GM12878 (cell line): ENCODE results near the gene CNRIP1. TPM values are rescaled to one million over a fixed set of nuclear protein-coding genes. Genes with fewer than 3 reads are reported as not detected.

Experiments used
- BMI1 ChIP-seq: fragments of 450-650 bp; IDR thresholded peaks from 2 replicates; pipeline ENCODE4 v1.6.1; 2016; ENCODE audit warnings: mild to moderate bottlenecking, moderate library complexity, borderline replicate concordance
- CHD2 ChIP-seq: IDR thresholded peaks from 2 replicates; pipeline ENCODE4 v1.6.1; 2011; ENCODE audit warnings: low read depth, low read length, improper control_type of control experiment, borderline replicate concordance
- FOS ChIP-seq: IDR thresholded peaks from 3 replicates; pipeline ENCODE4 v1.6.1; 2011; ENCODE audit warnings: borderline replicate concordance; ENCODE audit not compliant: insufficient read length; ENCODE audit errors: extremely low read depth
- GATAD2B ChIP-seq: fragments of 450-650 bp; conservative IDR thresholded peaks from 2 replicates; pipeline ENCODE4 v1.6.1; 2017; ENCODE audit warnings: low read depth, mild to moderate bottlenecking, moderate library complexity
- IKZF1 ChIP-seq: fragments of 450-650 bp; conservative IDR thresholded peaks from 2 replicates; pipeline ENCODE4 v1.6.1; 2017; ENCODE audit warnings: antibody characterized with exemption, mild to moderate bottlenecking
- JUNB ChIP-seq: IDR thresholded peaks from 2 replicates; pipeline ENCODE4 v1.6.1; 2016; ENCODE audit warnings: antibody characterized with exemption, mild to moderate bottlenecking
- LARP7 ChIP-seq: fragments of 450-650 bp; IDR thresholded peaks from 2 replicates; pipeline ENCODE4 v1.6.1; 2017; ENCODE audit warnings: mild to moderate bottlenecking
- MLLT1 ChIP-seq: fragments of 450-650 bp; IDR thresholded peaks from 2 replicates; pipeline ENCODE4 v1.6.1; 2016; ENCODE audit warnings: mild to moderate bottlenecking
- NRF1 ChIP-seq: conservative IDR thresholded peaks from 2 replicates; pipeline ENCODE4 v1.6.1; 2011; ENCODE audit warnings: mild to moderate bottlenecking, low read depth, low read length, improper control_type of control experiment
- POLR2A ChIP-seq: IDR thresholded peaks from 2 replicates; pipeline ENCODE4 v1.6.1; 2011; ENCODE audit warnings: low read depth, mild to moderate bottlenecking, low read length
- RCOR1 ChIP-seq: conservative IDR thresholded peaks from 2 replicates; pipeline ENCODE4 v1.6.1; 2012; ENCODE audit warnings: low read depth, low read length, improper control_type of control experiment
- RELA ChIP-seq: fragments of 450-650 bp; IDR thresholded peaks from 2 replicates; pipeline ENCODE4 v1.8.0; 2014; ENCODE audit warnings: borderline replicate concordance; ENCODE audit not compliant: partially characterized antibody
- RFX5 ChIP-seq: IDR thresholded peaks from 2 replicates; pipeline ENCODE4 v1.6.1; 2011; ENCODE audit warnings: low read depth, low read length, improper control_type of control experiment
- RUNX3 ChIP-seq: IDR thresholded peaks from 2 replicates; pipeline ENCODE4 v1.6.1; 2012; ENCODE audit warnings: low read length, inconsistent platforms
- SMARCA5 ChIP-seq: fragments of 450-650 bp; IDR thresholded peaks from 2 replicates; pipeline ENCODE4 v1.6.1; 2017; ENCODE audit warnings: mild to moderate bottlenecking
- SRF ChIP-seq, 2 experiments: IDR thresholded peaks; 2 replicates each; pipeline ENCODE4 v1.6.1; 2011; ENCODE audit warnings: low read depth in 2 of 2, low read length in 2 of 2, mild to moderate bottlenecking in 1 of 2, moderate library complexity in 1 of 2
- TCF12 ChIP-seq: IDR thresholded peaks from 2 replicates; pipeline ENCODE4 v1.6.1; 2011; ENCODE audit warnings: low read depth, mild to moderate bottlenecking, low read length
- USF2 ChIP-seq: IDR thresholded peaks from 2 replicates; pipeline ENCODE4 v1.6.1; 2011; ENCODE audit warnings: low read depth, low read length, improper control_type of control experiment, borderline replicate concordance
- YY1 ChIP-seq: IDR thresholded peaks from 2 replicates; pipeline ENCODE4 v1.6.1; 2011; ENCODE audit warnings: low read depth, mild to moderate bottlenecking, low read length
- polyA plus RNA-seq, 11 experiments: library from polyadenylated mRNA; depleted of rRNA in 4 of 11; unstranded in 6 of 11; stranded (reverse) in 5 of 11; fragments of >200 nt; fragmentation: Nextera tagmentation in 4 of 11; fragmentation: Illumina TruSeq in 1 of 11; extraction: Ambion mirVana in 4 of 11; extraction: Trizol in 1 of 11; gene quantifications; 1 replicate in 1 of 11; 2 replicates in 10 of 11; pipeline versions ENCODE4 v1.2.1 to v1.2.3, GENCODE V29; 2011 to 2016; ENCODE audit warnings: inconsistent platforms in 2 of 11, missing spikeins in 2 of 11, low read depth in 1 of 11
- total RNA-seq, 4 experiments: library from RNA; depleted of rRNA in 3 of 4; stranded (reverse); fragments of >200 nt in 3 of 4; fragmentation: Illumina TruSeq in 1 of 4; extraction: Trizol in 1 of 4; gene quantifications; 2 replicates each; pipeline versions ENCODE4 v1.2.1 to v1.2.3, GENCODE V29; 2013 to 2021
- TF ChIP-seq, protein P1 (sequence below): IDR thresholded peaks from 2 replicates; pipeline ENCODE4 v1.6.1; 2012; ENCODE audit warnings: low read length, inconsistent platforms
- TF ChIP-seq, protein P2 (sequence below): fragments of 450-650 bp; IDR thresholded peaks from 2 replicates; pipeline ENCODE4 v1.6.1; 2018; ENCODE audit warnings: borderline replicate concordance, mild to moderate bottlenecking; ENCODE audit not compliant: partially characterized antibody
- TF ChIP-seq, protein P3 (sequence below): IDR thresholded peaks from 2 replicates; pipeline ENCODE4 v1.6.1; 2012; ENCODE audit warnings: low read depth, low read length, improper control_type of control experiment
- TF ChIP-seq, protein P4 (sequence below): fragments of 450-650 bp; IDR thresholded peaks from 2 replicates; pipeline ENCODE4 v1.6.1; 2017; ENCODE audit warnings: mild to moderate bottlenecking, low read depth, inconsistent platforms; ENCODE audit not compliant: poor library complexity, severe bottlenecking

CNRIP1 gene
- total and polyA plus RNA-seq, 10 of the 15 experiments (the other 5 are each of a cell fraction or from before 2014, with no cell fraction given) = not detected

GRCh38 chr2:68365087-68365486 lies 45.3 kb upstream of the CNRIP1 start, which contains the start of gene PLEK (continued):
- TF ChIP-seq FOS (no peak), LARP7 (peak; percentile 84), SMARCA5 (peak; percentile 32; the same call in 1 of the 2 replicates), TCF12 (peak; percentile 88), NRF1 (no peak), SRF (IDR thresholded peaks at IDR 0.05; ENCODE audit: low read depth in 2 of 2, low read length in 2 of 2) (no peak), USF2 (no peak), CHD2 (peak; percentile 47; the same call in 1 of the 2 replicates), YY1 (0 out of 2 replicates have a peak, but pooled peaks have one; percentile 38), RUNX3 (peak; percentile 69), GATAD2B (0 out of 2 replicates have a peak, but pooled peaks have one; percentile 59), RCOR1 (0 out of 2 replicates have a peak, but pooled peaks have one; percentile 62), MLLT1 (peak; percentile 94), JUNB (peak; percentile 27; the same call in 1 of the 2 replicates), POLR2A (peak; percentile 97), BMI1 (no peak; the same call in 1 of the 2 replicates), RFX5 (no peak), IKZF1 (peak; percentile 89), RELA (no peak)
- TF ChIP-seq, protein P1, sequence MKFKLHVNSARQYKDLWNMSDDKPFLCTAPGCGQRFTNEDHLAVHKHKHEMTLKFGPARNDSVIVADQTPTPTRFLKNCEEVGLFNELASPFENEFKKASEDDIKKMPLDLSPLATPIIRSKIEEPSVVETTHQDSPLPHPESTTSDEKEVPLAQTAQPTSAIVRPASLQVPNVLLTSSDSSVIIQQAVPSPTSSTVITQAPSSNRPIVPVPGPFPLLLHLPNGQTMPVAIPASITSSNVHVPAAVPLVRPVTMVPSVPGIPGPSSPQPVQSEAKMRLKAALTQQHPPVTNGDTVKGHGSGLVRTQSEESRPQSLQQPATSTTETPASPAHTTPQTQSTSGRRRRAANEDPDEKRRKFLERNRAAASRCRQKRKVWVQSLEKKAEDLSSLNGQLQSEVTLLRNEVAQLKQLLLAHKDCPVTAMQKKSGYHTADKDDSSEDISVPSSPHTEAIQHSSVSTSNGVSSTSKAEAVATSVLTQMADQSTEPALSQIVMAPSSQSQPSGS = peak; percentile 39; the same call in 1 of the 2 replicates
- TF ChIP-seq, protein P2, sequence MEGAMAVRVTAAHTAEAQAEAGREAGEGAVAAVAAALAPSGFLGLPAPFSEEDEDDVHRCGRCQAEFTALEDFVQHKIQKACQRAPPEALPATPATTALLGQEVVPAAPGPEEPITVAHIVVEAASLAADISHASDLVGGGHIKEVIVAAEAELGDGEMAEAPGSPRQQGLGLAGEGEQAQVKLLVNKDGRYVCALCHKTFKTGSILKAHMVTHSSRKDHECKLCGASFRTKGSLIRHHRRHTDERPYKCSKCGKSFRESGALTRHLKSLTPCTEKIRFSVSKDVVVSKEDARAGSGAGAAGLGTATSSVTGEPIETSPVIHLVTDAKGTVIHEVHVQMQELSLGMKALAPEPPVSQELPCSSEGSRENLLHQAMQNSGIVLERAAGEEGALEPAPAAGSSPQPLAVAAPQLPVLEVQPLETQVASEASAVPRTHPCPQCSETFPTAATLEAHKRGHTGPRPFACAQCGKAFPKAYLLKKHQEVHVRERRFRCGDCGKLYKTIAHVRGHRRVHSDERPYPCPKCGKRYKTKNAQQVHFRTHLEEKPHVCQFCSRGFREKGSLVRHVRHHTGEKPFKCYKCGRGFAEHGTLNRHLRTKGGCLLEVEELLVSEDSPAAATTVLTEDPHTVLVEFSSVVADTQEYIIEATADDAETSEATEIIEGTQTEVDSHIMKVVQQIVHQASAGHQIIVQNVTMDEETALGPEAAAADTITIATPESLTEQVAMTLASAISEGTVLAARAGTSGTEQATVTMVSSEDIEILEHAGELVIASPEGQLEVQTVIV = no peak
- TF ChIP-seq, protein P3, sequence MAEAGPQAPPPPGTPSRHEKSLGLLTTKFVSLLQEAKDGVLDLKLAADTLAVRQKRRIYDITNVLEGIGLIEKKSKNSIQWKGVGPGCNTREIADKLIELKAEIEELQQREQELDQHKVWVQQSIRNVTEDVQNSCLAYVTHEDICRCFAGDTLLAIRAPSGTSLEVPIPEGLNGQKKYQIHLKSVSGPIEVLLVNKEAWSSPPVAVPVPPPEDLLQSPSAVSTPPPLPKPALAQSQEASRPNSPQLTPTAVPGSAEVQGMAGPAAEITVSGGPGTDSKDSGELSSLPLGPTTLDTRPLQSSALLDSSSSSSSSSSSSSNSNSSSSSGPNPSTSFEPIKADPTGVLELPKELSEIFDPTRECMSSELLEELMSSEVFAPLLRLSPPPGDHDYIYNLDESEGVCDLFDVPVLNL = no peak
- TF ChIP-seq, protein P4, sequence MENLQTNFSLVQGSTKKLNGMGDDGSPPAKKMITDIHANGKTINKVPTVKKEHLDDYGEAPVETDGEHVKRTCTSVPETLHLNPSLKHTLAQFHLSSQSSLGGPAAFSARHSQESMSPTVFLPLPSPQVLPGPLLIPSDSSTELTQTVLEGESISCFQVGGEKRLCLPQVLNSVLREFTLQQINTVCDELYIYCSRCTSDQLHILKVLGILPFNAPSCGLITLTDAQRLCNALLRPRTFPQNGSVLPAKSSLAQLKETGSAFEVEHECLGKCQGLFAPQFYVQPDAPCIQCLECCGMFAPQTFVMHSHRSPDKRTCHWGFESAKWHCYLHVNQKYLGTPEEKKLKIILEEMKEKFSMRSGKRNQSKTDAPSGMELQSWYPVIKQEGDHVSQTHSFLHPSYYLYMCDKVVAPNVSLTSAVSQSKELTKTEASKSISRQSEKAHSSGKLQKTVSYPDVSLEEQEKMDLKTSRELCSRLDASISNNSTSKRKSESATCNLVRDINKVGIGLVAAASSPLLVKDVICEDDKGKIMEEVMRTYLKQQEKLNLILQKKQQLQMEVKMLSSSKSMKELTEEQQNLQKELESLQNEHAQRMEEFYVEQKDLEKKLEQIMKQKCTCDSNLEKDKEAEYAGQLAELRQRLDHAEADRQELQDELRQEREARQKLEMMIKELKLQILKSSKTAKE = no peak
